HepG2 (cell line): Measurements from ENCODE around the gene CGB8. TPM values are rescaled to one million over a fixed set of nuclear protein-coding genes. Genes with fewer than 3 reads are reported as not detected.

ENCODE experiments used
- BRD4 ChIP-seq: sonication (generic); formaldehyde crosslinking; IDR thresholded peaks from 2 replicates; pipeline ENCODE4 v1.4.0; 2020; ENCODE audit warnings: missing genetic modification reagents
- ELF4 ChIP-seq: sonication (generic); formaldehyde crosslinking; IDR thresholded peaks from 2 replicates; pipeline ENCODE4 v1.5.0; 2020; ENCODE audit warnings: missing genetic modification reagents, mild to moderate bottlenecking, moderate library complexity, borderline replicate concordance
- GRHL1 ChIP-seq: sonication (generic); formaldehyde crosslinking; conservative IDR thresholded peaks from 2 replicates; pipeline ENCODE4 v1.8.0; 2022; ENCODE audit warnings: missing genetic modification reagents
- MEIS2 ChIP-seq: sonication (generic); formaldehyde crosslinking; IDR thresholded peaks from 2 replicates; pipeline ENCODE4 v1.9.0; 2021; ENCODE audit warnings: mild to moderate bottlenecking, missing genetic modification reagents
- RCOR2 ChIP-seq: IDR thresholded peaks from 2 replicates; pipeline ENCODE4 v1.6.1; 2016; ENCODE audit warnings: missing biosample characterization, missing genetic modification reagents
- ZNF30 ChIP-seq: sonication (generic); formaldehyde crosslinking; IDR thresholded peaks from 2 replicates; pipeline ENCODE4 v1.5.0; 2020; ENCODE audit warnings: mild to moderate bottlenecking, missing genetic modification reagents
- ZNF367 ChIP-seq: sonication (generic); formaldehyde crosslinking; IDR thresholded peaks from 2 replicates; pipeline ENCODE4 v1.4.0; 2020; ENCODE audit warnings: missing genetic modification reagents, borderline replicate concordance
- polyA plus RNA-seq, 8 experiments: library from polyadenylated mRNA; depleted of rRNA in 3 of 8; stranded (reverse) in 7 of 8; unstranded in 1 of 8; fragments of >200 nt; fragmentation: Illumina TruSeq in 4 of 8; extraction: Trizol in 4 of 8; gene quantifications; 2 replicates each; pipeline versions ENCODE4 v1.2.1 to v1.2.3, GENCODE V29; 2011 to 2016; ENCODE audit warnings: low read depth in 4 of 8, missing spikeins in 1 of 8, mixed read lengths in 1 of 8; ENCODE audit not compliant: insufficient read depth in 1 of 8
- total RNA-seq, 5 experiments: library from RNA; depleted of rRNA; stranded (reverse); fragments of >200 nt; fragmentation: Illumina TruSeq; extraction: Trizol; gene quantifications; 2 replicates each; pipeline ENCODE4 v1.2.3, GENCODE V29; 2016; ENCODE audit warnings: low read depth in 1 of 5
- TF ChIP-seq, protein P1 (sequence below): sonication (generic); formaldehyde crosslinking; conservative IDR thresholded peaks from 2 replicates; pipeline ENCODE4 v1.8.0; 2022; ENCODE audit warnings: mild to moderate bottlenecking, moderate library complexity, missing genetic modification reagents

CGB8 gene
- total and polyA plus RNA-seq, 2 of the 13 experiments (the other 11 are each of a cell fraction or from before 2014, with no cell fraction given): not detected

DNA sequence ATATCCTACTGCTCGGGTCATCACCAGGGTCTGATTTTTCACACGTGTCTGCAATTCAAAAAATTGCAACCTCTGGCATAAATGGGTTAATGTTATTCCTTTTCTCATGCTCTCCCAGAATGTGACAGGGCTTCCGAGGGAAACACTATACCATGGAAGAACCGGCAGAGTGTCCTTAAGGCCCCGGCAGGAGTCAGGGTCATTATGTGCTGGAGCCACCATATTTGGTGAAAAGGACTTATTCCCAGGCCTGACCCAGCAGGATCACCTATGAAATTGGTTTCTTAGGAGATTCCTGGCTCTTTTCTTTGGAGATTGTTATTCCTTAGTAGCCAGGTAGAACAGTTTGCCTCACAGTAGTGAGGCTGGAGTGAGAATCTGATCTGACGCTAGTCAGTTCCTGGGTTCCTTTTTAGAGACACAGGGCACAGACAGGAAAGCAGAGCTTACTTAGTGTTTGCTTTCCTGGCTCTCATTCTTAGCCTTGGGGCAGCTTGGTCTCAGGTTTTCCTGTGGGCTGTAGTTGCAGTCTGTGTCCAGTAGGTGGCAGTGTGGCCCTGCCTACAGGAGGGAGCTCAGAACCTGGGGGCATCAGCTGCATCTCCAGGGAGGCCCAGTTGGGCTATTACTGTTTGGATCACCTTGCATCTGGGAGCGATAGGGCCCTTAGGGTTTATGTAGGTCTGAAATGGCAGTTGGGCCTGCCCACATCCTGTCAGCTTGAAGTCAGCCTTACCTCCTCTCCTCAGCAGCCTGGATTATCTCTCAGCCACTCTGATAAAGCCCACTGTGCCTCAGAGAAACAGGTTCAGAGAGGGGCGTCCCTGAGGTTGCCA is 48.8 kb upstream of the CGB8 start (continued):
- TF ChIP-seq, protein P1, sequence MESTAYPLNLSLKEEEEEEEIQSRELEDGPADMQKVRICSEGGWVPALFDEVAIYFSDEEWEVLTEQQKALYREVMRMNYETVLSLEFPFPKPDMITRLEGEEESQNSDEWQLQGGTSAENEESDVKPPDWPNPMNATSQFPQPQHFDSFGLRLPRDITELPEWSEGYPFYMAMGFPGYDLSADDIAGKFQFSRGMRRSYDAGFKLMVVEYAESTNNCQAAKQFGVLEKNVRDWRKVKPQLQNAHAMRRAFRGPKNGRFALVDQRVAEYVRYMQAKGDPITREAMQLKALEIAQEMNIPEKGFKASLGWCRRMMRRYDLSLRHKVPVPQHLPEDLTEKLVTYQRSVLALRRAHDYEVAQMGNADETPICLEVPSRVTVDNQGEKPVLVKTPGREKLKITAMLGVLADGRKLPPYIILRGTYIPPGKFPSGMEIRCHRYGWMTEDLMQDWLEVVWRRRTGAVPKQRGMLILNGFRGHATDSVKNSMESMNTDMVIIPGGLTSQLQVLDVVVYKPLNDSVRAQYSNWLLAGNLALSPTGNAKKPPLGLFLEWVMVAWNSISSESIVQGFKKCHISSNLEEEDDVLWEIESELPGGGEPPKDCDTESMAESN (CRISPR knock-in tag): no peak
- no peak for TF ChIP-seq ELF4
- no peak for TF ChIP-seq GRHL1 (CRISPR knock-in tag)
- no peak for TF ChIP-seq BRD4 (CRISPR knock-in tag)
- no peak for TF ChIP-seq RCOR2 (CRISPR knock-in tag)
- TF ChIP-seq MEIS2: no peak
- TF ChIP-seq ZNF30 (CRISPR knock-in tag): no peak
- 0 out of 2 replicates have a peak, but pooled peaks have one; percentile 22 for TF ChIP-seq ZNF367
